Measurements from ENCODE around the gene TIAL1.
"Not testable (repeated sequence)": the region's sequence is repeated elsewhere in the genome, so short reads cannot be mapped to it uniquely, and the experiment has no call there.

Gene TIAL1

DNA sequence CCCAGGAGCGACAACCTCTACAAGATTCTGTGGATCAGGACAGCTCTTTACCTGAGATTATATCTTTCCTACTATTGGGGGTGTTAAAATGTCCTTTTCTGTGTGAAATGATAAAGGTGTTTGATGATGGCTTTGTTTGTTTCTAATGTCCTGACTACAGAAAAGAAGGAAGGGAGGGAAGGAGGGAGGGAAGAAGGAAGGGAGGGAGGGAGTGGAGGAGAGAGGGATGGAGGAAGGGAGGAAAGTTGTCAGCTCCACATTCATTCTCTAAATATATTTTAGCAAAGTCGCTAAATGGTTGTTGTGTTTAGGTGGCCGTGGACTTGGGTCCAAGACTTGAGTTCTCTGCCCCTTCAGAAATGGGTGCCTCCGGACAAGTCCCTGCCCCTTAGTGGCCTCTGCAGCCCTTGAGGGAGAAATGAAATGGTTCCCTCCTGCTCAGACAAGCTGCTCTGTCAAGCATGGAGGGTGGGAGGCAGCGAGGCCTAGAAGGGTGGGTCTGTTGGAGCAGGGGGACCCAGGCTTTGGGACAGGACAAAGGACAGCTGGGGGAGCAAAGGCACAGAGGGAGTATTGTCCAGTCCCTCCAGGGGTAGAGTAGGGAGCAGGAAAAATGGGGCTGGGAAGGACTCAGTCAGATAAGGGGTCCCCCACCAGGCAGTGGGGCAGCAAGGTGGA lies 58.7 kb downstream of the TIAL1 start:
- intact Hi-C loops (cut with DNase I): no loop called here
- DNase-seq: no peak

DNA sequence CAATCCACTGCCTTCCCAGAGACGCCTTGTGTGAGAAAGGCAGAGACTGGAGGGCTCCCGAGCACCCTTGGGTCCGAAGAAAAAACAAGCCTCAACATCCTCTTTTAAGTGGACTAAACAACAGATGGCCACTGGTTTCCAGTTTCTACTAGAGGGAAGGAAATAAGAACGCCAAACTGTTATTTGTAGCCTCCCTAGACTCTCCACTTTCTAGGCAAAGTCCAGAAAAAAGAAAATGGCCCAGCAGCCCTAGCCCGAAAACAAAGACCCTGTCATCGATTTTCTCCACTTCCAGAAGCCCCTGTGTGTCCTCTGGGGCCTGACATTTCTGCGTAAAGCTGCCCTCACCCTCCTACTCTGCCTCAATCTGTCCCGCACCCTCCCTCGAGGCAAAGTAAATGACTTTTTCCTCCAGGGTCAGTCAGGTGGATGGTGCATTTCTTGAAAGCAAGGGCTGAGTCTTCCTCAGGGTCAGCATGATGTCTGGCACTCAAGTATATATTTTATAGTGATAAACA lies 60.2 kb downstream of the TIAL1 start:
- intact Hi-C loops (cut with DNase I): no loop called here
- DNase-seq: no peak

DNA sequence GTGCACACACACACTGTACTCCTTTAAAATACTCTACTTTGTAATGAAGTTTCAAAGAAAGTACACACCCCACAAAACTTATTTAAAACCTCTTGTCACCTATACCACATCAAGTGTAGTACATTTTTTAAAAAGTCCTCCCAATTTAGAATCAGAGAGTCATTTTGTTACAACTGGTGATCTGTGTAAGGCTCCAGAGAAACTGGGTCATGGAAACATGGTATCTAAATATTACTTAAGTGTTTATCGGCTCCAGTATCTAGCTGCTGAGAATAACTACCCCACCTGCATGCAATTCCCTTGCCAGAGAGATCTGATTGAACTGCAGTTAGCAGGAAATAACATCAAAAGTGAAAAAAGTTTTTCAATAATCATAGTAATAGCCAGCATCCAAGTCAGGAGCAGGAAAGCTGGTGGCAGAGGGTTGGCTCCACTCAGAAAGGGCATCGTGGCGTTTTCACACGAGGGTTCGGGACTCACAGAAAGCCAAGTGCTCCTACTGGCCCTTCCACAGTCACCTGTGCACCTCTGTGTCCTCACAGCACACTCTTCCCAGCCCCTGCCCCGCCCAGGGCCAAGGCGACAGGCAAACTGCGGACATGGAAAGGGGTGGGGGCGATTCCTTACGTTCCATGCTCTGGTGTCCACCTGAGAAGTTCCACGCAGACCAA lies 60.8 kb downstream of the TIAL1 start:
- no peak for DNase-seq

DNA sequence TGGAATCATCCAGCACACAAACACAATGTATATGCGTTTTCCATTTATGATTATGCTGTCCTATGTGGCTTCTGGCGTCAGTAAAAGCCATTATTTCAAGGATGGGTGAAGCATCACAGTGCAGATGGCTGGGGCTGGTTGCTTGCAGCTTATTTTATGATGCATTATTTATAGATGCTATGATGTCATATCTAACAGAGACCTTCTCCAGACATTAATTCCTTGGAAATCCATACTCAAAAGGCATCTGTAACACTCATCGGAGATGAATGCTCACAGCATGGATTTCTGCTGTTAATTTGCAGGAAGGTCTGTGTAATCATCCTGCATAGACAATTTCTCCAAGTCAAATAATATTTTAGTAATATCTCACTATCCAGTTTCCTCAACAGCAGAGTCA lies 61.5 kb downstream of the TIAL1 start:
- intact Hi-C loops (cut with DNase I): no loop called here
- DNase-seq: no peak

More for the DNA sequence above, 60.8 kb downstream of the TIAL1 start:
- intact Hi-C loops (cut with DNase I): no loop called here

DNA sequence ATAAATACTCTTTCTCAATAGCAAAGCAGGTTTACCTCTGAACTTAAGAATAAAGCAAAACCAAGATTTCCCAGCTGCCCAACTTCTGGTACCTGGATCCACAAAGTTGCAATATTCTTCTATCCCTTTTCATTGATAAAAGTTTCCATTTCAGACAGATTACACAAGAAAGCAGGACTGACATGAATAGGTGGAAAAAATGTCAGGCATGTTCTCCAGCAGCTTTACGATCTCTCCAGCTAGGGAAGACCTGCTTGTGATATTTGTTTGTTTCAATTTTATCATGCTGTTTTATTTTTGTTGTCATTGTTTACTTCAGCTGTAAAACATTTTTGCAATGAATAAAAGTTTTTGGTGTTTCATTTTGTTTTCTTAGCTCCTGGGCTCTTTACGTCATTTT lies 63.3 kb downstream of the TIAL1 start:
- no peak for DNase-seq

DNA sequence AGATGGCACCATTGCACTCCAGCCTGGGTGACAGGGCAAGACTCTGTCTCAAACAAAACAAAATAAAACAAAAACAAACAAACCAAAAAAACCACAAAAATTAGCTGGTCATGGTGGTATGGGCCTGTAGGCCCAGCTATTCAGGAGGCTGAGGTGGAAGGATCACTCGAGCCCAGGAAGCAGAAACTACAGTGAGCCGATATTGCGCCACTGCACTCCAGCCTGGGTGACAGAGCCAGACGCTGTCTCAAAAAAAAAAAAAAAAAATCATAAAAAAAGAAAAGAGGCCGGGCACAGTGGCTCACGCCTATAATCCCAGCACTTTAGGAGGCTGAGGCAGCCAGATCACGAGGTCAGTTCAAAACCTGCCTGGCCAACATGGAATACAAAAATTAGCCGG lies 64.0 kb downstream of the TIAL1 start:
- DNase-seq: not testable (repeated sequence)

More for the DNA sequence above, 63.3 kb downstream of the TIAL1 start:
- intact Hi-C loops (cut with DNase I): no loop called here

DNA sequence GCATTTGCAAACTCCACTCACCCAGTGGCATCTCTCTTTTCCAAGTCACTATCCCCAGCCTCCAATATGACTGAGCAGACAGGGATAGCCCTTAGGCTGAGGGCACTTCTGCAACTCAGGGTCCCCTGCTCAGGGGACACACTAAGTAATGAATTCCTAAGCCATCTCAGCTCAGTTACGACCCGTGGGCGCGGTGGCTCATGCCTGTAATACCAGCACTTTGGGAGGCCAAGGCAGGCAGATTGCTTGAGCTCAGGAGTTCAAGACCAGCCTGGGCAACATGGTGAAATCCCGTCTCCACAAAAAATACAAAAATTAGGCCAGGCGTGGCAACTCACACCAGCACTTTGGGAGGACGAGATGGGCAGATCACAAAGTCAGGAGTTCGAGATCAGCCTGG lies 64.5 kb downstream of the TIAL1 start:
- DNase-seq; intact Hi-C loops (cut with DNase I): not testable (repeated sequence)

More for the DNA sequence above, 64.0 kb downstream of the TIAL1 start:
- intact Hi-C loops (cut with DNase I): not testable (repeated sequence)

DNA sequence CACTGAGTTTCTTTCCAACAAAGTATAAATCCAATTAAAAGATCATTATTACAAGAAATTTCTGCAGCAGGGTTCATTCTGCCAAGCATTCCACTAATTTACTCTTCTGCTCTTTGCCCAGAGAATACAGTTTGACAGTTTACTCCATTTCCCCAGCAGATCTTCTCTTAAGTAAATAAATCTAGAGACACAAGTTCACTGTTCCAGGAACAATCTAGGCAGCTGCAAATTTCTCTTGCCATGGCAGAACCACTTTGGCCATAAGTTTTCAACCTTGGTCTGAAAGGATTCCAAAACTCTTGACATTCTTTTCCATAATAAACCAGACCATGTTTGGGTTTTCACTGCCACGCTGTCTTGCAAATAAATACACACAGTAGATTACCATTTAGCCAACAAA lies 65.7 kb downstream of the TIAL1 start:
- intact Hi-C loops (cut with DNase I): no loop called here
- DNase-seq: no peak

DNA sequence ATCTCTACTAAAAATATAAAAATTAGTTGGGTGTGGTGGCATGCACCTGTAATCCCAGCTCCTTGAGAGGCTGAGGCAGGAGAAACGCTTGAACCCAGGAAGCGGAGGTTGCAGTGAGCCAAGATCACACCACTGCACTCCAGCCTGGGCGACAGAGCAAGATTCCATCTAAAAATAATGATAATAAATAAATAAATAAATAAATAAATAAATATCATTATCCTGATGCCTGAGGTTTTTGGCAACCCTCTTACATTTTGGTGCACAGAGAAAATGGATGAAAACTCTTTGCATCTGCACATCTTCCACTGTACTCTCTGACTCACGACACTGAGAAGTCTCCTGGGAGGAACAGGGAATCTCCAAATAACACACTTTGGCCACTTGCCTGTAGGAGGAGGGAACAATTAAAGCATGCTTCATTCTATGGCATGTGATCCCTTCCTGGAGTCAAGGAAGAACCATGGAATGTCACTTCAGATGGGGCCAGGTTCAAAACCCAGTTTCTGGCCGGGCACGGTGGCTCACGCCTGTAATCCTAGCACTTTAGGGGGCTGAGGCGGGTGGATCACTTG lies 68.0 kb downstream of the TIAL1 start:
- DNase-seq: not testable (repeated sequence)

DNA sequence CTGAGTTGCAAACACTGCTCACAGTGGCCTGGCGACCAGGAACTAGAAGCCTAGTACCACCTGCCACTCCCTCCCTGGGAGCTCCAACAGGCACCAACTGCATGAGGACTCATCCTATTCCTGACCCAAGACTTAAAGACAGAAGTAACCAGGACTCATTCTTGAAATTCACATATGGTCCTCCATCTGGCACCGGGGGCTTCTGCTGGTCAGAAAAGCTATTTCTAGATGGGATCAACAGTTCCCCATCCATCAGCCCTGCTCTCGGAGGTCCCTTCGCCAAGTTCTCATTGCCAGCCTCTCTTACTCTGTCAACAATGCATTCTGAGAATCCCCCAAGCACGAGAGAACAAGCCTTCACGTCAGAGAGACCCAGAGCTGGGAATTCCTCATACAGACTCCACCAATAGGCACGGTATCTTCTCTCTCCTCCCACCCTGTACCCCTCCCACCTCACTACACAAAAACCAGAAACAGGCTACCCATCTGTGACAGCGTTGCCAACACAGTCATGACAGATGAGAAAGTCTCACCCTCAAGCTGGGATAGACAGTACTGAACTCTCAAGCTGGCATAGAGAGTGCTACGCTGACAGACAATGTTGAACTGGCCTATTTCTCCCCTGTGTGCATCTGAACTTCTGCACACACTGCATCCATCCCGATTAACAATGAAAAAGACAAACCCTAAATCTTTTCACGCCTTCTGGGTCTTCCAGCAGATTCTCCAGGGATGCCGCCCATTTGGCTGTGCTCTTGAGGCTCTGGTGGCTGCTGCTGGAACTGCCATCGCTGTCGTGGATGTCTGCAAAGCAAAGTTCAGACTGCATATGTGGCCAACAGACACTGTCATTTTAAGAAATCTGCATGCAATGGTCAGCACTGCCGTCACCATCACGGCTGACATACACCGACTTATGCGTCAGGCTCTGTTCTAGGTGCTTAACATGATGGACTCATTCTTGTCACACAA lies 69.9 kb downstream of the TIAL1 start:
- intact Hi-C loops (cut with DNase I): no loop called here
- DNase-seq: no peak

More for the DNA sequence above, 68.0 kb downstream of the TIAL1 start:
- intact Hi-C loops (cut with DNase I): not testable (repeated sequence)

DNA sequence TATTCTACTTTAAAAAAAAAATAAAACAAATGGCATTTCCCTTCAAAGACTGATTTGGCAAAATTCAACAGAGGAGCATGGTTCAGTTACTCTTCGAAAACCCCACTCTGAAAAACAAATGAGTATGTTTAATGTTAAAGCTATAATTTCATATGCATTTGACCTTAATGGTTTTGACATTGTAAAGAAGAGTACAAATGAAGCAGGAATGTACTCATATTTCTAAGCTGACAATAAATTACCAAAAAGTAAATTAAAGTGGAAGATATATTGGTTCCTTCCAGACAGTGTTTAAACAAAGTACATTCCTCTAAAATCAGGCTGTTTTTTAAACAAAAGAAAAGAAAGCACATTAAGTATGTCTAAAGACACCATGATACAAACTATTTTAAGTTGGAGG lies 70.6 kb downstream of the TIAL1 start:
- intact Hi-C loops (cut with DNase I): no loop called here
- no peak for DNase-seq

DNA sequence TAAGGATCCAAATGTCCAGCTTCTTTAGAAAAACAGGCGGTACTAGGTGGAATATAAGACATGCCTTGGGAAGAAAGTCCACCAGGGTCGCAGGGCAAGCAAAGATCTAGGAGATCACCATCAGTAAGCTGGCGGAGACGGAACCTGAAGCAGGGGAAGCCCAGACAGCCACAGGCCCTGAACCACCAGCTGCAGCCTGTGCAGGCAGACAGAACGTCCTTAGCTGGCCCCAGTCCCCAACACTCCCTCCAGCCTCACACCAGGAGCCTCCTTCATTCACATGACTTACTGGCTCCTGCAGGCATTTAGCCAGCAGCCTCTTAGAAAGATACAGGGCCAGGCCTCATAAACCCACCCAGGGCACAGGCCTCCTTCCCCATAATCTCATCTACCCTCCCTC lies 71.6 kb downstream of the TIAL1 start:
- intact Hi-C loops (cut with DNase I): no loop called here

DNA sequence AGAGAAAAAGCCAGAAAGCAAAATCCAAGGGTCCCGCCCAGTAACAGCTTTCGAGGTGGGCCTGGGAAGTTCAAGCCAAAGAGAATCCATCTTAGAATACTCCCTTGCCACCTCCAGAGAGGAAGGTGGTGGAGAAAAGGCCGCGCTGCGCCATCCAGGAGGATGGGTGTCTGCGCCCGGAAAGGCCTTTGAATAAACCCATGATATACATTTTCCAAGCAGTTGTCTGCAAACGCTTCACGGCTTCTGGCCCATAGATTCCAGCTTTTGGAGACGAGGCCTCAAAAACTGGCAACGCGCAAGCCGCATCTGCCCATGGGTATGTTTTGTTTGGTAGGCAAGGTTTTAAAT lies 72.1 kb downstream of the TIAL1 start:
- intact Hi-C loops (cut with DNase I): no loop called here
- no peak for DNase-seq

More for the DNA sequence above, 71.6 kb downstream of the TIAL1 start:
- no peak for DNase-seq

DNA sequence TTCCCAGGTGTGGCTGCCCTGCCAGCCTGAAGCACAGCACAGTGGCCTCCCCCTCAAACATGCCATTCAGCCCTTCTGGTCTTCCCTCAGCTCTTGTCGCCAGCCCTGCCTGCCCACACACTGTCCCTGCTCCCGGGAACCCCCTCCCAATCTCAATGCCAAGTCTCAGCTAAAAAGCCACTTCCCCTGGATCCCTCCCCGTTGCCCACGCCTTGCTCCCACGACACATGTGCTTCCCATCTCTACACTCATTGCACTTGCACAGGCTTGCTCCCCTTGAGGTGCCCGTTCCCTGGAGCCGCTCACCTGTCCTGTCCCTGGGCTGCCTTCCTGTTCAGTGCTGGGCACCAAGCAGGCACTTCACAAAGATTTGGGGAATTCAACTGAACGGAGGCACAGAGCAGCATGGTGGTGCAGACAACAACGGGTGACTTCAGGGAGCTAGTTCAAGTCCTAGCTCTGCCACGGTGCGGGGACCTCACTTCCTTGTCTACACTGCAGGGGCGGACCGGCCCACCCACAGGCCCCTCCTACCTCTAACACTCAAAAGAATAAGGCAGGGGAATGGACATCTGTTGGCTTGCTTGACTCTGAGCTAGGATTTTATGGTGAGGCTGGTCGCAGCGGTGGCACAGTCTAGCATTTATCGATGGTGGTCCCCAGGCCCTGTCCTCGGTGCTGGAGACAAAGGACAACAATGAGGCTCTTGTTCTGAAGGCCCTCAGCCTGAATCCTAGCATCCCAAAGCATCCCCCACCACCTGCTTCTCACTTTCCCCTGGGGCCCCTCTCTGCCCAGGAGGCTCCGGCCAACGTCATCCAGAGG lies 72.7 kb downstream of the TIAL1 start:
- no peak for DNase-seq
- intact Hi-C loops (cut with DNase I): no loop called here
